HG03469 (cell line): ENCODE measurements around the gene CRTAC1.

Experiments used
- ATAC-seq: cut with Tn5 transposase; IDR thresholded peaks from one replicate; pipeline ENCODE4 v1.9.1; 2021; ENCODE audit warnings: mild to moderate bottlenecking, moderate library complexity, moderate number of reproducible peaks; ENCODE audit not compliant: unreplicated experiment

Gene CRTAC1

DNA sequence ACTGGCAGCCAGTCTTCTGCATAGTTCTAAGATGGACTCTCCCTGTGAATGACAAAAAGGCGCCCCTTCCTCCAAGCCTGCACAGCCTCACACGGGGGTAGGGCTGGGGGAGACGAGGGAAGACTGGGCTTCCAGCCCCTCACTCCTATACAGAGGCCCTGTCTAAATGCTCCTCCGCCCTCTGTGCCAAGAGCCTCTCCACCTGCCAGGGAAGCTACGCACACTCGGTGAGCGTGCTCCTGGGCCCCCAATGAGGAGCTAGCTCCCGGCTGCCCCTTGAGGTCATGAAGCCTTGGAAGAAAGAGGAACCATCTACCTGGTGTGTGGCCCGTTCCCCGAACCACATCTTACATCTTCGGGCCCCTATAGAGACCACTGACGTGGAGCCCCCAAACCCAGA lies 54.8 kb downstream of the CRTAC1 start:
- ATAC-seq, result no peak

DNA sequence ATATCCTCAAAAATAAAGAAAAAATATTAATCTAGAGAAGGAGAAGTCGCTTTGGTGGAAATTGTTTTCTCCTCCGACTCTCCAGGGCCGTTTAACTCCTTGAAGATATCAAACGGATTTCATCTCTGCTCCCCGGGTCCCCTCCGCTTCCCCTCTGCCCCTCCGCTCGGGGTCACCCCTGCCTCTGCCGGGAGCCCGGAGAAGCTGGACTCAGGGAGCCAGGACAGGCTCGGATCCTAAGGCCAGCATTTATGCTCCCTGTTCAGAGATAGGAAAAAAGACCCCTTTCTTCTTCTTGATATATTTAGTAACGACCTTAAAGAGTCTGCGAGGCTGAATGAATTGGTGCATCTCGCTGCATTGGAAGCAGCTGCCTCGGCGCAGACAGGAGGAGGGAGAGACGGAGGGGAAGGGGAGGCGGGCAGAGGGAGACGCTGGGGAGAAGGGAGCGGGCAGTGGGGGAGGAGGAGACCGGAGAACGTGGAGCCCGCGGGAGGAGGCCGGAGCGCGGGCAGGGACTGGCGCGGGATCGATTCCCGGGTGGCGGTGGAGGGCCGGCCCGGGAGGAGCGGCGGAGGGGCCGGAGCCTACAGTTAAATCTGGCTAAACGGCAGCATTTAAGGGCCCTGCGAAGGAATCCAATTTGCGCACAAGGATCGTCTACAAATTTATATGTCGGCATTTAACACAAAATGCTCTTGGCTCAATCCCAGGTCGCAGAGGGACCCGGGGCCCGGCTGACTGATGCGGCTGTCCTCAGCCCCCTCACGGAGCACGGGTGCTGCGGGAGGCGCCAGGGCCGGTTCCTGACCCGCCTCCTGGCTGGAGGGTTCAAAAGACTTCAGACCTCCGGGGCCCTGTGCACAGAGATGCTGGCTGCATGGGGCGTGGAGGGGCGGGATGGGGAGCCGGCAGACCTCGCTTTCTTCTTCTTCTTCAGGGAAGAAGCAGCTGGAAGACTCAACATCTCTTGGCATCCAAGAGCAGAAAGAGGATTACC lies 55.6 kb downstream of the CRTAC1 start:
- no peak for ATAC-seq

GRCh38 chr10:97974100-97974499 lies 56.3 kb downstream of the CRTAC1 start:
- no peak for ATAC-seq

- no peak for ATAC-seq
Measured at GRCh38 chr10:97969538-97970079, 60.8 kb downstream of the CRTAC1 start.

GRCh38 chr10:97964748-97965147 lies 65.7 kb downstream of the CRTAC1 start:
- no peak for ATAC-seq

- no peak for ATAC-seq
Measured at GRCh38 chr10:97961945-97962344, 68.5 kb downstream of the CRTAC1 start.

GRCh38 chr10:97960269-97961056 lies 70.0 kb downstream of the CRTAC1 start:
- no peak for ATAC-seq

DNA sequence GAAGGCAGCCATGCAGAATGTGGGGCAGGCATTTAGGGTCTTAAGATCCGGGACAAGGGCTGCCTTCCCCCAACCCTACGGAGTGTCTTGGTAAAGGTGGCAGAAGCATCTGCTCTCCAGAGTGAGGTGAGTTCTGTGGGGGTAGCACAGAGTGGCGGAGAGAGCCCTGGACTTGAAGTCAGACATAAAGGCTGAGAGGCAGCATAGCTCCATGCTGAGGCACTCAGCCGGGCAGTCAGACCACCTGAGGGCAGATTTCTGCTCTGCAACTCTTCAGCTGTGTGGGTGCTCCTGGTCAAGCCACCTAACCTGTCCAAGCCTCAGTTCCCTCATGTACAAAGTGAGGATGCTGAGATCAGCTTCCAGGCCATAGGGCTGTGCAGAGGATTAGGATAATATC lies 81.0 kb downstream of the CRTAC1 start:
- no peak for ATAC-seq

DNA sequence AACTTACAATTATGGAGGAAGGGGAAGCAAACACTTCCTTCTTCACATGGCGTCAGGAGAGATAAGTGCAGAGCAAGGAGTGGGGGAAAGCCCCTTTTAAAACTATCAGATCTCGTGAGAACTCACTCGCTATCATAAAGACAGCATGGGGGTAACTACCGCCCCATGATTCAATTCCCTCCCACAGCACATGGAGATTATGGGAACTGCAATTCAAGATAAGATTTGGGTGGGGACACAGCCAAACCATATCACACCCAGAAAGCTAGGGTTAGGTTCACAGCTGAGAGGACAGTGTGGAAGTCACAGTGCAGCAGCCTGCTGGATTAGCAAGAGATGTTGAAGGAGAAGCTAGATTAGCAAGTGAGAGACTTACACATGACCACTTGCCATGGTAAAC lies 81.6 kb downstream of the CRTAC1 start:
- ATAC-seq, result no peak

GRCh38 chr10:97944772-97945171 lies 85.6 kb downstream of the CRTAC1 start:
- no peak for ATAC-seq

- no peak for ATAC-seq
Measured at GRCh38 chr10:97943294-97943693, 87.1 kb downstream of the CRTAC1 start.

DNA sequence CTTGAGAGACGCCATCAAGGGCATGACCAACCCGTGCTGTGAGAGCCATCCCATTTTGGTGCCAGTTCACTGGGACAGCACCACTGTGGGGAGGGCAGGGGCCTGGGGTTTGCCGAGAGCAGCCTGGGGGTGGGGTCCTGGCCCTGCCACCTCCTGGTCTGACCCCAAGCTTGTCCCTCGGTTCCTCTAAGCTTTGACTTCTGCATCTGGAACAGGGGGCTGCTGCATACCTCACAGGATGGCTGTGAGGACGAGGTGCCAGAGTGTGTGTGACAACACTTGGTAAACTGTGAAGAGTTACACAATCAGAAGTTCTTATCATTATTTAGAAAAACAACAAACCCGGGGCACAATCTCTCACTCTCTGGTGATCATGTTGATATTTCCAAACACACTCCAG lies 89.9 kb downstream of the CRTAC1 start:
- ATAC-seq, result no peak

- no peak for ATAC-seq
Measured at GRCh38 chr10:97939446-97939990, 90.9 kb downstream of the CRTAC1 start.

DNA sequence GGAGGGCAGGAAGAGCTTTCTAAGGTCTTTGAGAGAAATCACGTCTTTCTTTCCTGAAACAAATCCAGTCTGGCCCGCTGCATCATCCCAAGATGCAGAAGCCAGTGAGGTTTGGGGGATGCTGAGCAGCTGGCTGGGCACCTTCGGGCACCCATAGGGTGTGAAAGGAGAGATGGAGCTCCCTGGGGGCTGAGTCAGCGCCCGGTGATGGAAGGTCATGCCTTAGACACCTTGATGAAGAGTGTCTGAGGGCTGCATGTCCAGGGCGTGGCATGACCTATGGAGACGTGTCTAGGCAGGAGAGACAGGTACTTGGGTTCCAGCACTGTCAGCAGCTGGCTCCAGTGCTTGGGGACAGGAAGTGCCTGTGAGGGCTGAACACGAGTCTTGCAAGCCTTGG lies 92.5 kb downstream of the CRTAC1 start:
- no peak for ATAC-seq

DNA sequence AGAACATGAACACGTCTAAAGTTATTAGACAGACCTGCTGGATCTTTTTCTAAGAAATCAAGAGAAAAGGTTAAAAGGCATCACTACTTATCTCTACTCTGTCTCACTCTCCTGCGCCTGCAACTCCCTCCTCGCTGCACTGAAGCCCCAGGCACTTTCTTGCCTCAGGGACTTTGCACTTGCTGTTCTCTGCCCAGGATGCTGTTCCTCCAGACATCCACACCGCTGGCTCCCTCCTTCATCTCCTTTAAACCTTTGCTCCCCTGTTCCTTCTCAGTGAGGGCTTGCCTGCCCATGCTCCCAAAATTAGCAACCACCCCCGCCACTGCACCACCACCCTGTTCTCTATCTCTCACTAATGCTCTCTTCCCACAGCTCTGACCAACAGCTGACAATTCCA lies 93.4 kb downstream of the CRTAC1 start:
- no peak for ATAC-seq

- ATAC-seq, result no peak
Measured at GRCh38 chr10:97936126-97936525, 94.3 kb downstream of the CRTAC1 start.

GRCh38 chr10:97932932-97933530 lies 97.4 kb downstream of the CRTAC1 start:
- no peak for ATAC-seq

- ATAC-seq, result no peak
Measured at GRCh38 chr10:97931041-97931440, 99.4 kb downstream of the CRTAC1 start.

DNA sequence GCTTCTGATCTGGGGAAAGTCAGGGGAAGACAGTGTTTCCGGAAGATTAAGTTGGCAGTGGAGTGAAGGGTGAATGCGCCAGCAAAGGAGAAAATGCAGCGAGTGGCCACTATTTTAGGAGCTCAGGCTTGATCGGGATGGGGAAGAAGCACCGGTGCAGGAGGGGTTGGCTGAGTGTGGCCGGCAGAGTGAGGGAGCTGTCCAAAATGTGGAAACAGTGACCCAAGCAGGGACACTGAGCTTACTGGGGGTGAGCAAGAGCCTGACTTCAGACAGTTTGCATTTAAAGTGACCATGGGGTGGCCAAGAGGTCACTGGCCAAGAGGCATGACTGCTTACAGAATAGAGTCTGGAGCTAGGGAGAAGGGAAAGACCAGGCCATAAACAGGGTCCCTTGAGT lies 101.5 kb downstream of the CRTAC1 start:
- no peak for ATAC-seq

- ATAC-seq, result no peak
Measured at GRCh38 chr10:97927622-97928021, 102.8 kb downstream of the CRTAC1 start.

DNA sequence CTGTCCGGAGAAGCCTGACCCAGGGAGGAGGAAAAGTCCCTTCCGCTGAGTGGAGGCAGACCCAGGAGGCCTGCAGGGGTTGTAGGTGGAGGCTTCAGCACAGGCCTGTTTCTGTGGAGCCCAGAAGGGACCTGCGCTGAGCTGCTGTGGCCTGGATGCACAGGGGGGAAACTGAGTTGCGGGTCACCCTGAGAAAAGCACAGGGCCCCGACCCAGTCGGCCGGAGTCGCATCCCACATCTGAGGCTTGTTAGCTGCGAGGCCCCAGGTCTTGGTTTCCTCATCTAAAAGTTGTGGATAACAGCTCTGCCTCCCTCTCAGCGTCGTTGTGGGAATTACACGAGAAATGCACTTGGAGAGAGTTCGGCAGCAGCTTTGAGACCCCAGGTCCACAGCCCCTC lies 104.4 kb downstream of the CRTAC1 start:
- no peak for ATAC-seq
